SKM-1 treated with dmso at 0.1 percent for 144 hours (cell line): Measurements from ENCODE around the gene MCF2L2.
A peak's percentile ranks its signal among the peaks of the same experiment; 100 is the strongest.
"Not testable (repeated sequence)": the region's sequence is repeated elsewhere in the genome, so short reads cannot be mapped to it uniquely, and the experiment has no call there.

Experiments used
- DNase-seq: peaks from one replicate; lab custom pipeline; 2025; ENCODE audit not compliant: unreplicated experiment; lab: John Stamatoyannopoulos, UW

The MCF2L2 gene

DNA sequence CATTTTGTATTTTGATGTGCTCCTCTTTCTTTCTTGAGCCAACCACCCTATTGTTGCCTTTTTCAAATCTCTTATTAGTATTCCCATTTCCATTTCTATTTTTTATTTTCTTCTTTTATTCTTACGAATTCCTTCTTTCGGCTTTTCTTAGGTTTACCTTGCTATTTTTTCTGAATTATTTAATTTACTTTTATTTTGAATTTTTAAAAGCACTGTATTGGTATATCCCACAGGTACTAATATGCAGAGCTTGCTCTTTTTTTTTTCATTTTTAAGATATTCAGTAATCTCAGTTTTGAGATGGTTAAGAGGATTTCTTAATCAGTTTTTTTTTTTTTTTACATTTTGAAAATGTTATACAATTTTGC, 18.4 kb upstream of the MCF2L2 start:
- DNase-seq, result no peak

DNA sequence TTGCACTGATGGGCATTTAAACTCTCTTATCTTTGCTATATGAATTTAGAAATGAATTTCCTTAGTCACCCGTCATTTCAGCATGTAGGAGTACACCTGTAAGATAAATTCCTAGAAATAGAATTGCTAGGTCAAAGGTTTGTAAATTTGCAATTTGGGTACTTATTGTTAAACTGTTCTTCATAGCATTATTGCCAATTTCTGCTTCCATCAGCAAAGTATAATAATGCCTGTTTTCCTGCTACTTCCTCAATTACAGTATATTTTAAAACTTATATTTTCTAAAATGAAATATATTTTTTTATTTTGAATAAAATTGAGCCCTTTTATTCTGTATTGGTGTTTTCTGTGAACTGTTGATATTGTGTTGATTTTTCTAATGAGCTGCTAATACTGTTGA, 16.3 kb upstream of the MCF2L2 start:
- DNase-seq, result no peak

DNA sequence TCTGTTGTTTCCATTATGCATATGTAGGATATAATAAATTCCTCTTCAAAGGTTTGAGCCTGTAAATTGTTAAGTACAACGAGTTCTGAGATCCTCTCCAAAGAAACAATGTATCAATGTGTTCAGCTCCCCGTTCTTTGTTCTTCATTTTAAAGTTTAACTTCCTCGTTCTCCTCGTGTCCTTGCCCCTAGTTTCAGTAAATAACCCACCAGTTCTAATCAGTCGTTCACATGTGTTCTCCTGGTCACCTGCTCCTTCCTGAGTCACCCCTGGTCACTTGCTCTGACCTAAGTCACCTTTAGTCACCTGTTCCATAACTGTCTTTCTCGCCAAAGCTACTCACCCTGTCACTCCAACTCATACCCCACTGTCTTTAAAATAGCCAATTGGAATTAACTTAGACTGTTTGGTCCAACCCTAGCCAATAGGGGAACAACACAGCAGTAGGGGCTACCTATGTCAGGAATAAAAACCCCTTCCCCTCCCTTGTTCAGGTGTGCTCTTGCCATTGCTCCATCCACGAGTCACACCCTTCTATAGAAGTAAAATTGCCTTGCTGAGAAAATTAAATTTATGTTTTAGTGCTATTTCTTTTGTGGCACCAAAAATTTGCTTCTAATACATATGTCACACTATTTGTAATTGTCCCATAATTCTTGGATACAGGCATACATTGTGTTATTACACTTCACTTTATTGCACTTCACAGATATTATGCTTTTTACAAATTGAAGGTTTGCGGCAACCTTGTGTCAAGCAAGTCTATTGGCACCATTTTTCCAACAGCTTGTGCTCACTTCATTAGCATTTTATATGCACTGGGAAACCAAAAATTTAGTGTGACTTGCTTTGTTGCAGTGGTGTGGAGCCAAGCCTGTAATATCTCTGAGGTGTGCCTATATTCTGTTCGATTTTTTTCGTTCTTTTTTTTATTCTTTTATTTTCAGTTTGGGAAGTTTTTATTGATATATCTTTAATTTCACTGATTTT, 15.3 kb upstream of the MCF2L2 start:
- DNase-seq, result no peak

DNA sequence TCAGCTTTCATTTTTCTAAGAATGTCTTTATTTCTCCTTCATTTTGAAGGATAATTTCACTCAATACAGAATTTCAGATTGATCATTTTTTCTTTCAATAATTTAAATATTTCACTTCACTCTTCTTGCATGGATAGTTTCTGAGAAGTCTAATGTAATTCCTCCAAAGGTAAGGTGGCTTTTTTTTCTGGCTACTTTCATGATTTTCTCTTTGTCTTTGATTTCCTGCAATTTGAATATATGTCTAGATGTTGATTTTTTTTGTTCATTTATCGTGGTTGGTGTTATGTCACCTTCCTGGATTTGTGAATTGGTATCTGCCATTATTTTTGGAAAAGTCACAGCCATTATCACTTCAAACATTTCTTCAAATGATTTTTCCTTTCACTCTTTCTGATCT, 14.6 kb upstream of the MCF2L2 start:
- DNase-seq, result no peak

DNA sequence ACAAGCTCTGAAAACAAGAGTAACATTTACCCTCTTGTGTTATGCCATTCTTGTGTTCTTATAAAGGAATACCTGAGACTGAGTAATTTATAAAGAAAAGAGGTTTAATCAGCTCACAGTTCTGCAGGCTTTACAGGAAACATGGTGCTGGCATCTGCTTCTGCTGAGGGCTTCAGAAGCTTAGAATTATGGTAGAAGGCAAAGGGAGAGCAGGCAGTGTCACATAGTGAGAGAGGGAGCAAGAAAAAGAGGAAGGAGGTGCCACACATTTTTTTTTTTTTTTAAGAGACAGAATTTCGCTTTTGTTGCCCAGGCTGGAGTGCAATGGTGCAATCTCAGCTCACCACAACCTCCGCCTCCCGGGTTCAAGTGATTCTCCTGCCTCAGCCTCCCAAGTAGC, 12.1 kb upstream of the MCF2L2 start:
- DNase-seq, result peak; percentile 25

DNA sequence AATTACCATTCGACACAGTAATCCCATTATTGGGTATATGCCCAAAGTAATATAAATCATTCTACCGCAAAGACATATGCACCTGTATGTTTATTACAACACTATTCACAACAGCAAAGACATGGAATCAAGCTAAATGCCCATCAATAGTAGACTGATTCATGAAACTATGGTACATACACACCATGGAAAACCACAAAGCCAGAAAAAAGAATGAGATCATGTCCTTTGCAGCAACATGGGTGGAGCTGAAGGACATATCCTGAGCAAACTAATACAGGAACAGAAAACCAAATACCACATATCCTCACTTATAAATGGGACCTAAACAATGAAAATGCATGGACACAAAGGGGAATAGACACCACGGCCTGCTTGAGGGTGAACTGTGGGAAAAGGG, 11.1 kb upstream of the MCF2L2 start:
- no peak for DNase-seq

DNA sequence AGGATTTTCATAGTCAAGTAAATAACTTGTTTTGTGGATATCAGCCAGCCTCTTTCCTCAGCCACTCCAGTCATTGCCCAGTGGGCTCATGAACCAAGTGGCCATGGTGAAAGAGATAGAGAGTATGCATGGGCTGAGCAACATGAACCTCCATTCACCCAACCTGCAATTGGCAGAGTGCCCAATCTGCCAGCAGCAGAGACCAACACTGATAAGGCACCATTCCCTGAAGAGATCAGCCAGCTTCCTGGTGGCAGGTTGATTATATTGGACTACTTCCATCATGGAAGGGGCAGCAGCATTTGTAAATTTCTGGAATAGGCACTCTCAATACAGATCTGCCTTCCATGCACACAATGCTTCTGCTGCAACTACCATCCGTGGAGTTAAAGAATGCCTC, 10.3 kb upstream of the MCF2L2 start:
- DNase-seq, result no peak

DNA sequence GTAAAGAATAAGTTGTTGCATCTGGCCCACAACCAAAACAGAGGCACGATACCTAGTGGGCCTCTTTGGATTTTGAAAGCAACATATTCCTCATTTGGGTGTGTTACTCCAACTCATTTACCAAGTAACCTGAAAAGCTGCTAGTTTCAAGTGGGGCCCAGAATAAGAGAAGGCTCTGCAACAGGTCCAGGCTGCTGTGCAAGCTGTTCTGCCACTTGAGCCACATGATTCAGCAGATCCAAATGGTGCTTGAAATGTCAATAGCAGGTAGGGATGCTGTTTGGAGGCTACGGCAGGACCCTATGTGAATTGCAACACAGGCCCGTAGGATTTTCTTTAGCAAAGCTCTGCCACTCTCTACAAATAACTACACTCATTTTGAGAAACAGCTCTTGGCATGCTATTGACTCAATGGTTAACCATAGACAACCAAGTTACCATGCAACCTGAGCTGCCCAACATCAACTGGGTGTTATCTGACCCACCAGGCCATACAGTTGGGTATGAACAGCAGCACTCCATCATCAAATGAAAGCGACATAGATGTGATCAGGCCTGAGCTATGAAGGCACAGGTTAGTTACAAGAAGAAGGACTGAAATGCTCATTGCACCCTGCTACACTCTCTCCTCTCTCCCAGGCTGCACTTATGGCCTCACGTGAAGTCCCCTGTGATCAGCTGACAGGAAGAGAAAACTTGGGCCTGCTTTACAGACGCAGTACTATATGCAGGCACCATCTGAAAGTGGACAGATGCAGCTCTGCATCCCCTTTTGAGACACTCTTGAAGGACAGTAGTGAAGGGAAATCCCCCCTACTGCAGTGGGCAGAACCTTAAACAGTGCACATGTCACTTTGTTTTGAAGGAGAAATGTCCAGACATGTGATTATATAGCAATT, 9.5 kb upstream of the MCF2L2 start:
- DNase-seq, result no peak

DNA sequence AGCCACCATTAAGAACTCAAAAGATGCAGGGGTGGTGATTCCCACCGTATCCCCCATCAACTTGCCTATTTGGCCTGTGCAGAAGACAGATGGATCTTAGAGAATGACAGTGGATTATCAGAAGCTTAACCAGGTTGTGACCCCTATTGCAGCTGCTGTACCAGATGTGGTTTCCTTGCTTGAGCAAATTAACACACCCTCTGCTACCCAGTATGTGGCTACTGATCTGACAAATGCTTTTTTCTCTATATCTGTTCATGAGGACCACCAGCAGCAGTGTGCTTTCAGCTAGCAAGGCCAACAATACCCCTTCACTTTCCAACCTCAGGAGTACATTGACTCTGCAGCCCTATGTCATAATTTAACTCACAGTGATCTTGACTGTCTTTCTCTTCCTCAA, 8.6 kb upstream of the MCF2L2 start:
- DNase-seq, result no peak

DNA sequence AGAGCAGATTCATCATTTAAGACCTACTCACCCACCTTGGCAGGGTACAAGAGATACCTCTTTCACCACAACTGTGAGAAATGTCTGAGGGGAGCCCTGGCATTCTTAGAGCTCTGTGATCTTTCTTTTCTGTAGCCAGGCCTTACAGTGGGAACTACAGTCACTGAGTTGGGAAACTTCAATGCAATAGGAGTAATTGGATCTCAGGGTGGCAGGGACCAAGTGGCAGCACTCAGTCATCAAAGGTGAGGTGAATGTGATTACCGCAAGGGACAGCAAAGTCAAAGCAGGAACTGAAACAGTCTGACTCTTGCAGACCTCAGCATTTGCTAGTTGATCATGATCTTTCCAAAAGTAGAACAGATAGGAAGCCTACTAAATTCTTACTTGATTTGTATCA, 7.2 kb upstream of the MCF2L2 start:
- DNase-seq, result no peak

DNA sequence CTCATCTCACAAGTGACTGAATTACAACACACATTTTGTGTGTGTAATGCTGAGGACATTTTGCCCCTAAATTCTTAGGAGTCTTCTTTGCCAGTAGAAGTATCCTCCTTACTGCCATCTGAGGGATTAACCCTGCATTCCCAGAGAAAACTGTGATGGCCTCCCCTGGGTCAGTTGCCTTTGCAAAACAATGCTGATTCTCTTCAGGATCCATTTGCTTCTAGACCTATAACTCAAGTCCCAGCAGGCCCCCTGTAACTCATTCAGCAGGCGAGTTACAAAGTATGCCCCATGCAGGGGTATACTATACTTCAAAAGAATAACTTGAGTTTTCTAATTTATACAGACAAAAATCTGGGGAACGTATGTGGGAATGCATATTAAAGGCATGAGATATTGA, 6.6 kb upstream of the MCF2L2 start:
- DNase-seq, result no peak

DNA sequence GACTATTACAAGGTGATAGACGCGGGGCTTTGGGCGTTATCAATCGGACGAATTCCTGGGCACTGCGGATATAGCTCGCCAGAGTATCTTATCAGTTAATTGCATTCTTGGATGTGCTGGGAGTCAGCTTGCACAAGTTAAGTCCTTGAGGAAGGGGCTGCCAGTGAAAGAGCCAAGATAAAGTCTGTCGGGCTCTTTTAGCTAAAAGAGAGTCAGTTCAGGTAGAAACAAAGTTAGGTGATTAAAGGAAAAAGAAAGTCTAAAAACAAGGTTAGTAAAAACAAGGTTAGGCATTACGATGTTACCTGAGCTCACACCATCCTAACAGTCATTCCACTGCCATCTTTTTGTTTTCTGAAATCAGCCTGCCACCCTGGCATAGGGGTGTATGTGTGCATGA, 6.1 kb upstream of the MCF2L2 start:
- no peak for DNase-seq

DNA sequence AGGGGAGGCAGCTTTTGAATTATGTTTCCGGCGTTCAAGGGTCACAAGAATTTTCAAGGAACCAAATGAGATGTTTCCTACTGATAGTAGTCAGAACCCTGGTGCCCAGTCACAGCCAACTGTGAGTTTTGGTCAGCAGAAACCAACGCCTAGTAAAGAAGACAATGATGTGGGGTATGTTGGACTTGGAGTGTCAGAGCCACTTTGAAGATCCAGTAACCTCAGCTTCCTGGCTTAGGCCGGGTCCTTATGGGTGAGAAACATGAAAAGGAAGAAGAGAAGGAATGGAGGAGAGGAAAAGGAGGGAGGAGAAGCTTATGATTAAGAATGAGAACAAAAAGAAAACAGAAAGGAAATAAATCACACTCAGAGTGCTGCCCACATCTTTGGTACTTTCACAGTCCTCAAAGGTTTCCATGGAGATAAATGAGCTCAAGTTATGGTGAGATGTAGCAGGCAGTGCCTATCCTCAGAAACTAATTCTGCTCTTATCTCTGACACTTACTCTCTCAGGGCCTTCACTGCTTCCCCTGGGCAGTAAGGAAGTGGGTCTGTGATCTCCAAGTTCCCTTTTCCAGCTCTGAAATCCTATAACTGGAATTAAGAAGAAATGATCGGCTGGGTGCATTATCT, 2.0 kb upstream of the MCF2L2 start:
- DNase-seq, result no peak

DNA sequence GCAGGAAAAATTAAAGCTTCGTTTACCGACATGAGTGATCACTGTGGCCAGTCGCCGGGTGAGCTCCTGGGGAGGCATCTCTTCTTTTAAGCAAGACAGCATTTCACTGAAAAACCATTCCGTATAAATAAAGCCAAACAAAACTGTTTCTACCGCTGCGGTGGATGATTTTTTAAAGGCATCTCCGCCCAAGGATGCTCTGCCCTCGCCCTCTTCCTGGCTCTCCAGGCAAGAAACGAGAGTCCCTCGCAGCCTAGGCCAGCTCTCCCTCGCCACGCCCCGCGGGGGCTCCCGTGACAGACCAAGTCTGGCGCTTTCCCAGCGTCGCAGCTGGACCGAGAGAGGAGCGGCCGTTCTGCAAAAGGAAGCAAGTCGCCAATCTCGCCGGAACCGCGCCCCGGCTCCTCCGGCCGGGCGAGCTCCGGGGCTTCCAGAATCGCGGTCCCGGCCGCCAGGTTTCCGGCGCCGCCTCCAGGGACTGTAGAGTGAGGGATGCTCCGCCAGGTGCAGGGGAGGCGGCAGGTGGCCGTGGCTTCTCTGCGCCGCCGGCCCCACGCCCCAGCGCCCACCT, 458 bp downstream of the MCF2L2 start:
- no peak for DNase-seq

DNA sequence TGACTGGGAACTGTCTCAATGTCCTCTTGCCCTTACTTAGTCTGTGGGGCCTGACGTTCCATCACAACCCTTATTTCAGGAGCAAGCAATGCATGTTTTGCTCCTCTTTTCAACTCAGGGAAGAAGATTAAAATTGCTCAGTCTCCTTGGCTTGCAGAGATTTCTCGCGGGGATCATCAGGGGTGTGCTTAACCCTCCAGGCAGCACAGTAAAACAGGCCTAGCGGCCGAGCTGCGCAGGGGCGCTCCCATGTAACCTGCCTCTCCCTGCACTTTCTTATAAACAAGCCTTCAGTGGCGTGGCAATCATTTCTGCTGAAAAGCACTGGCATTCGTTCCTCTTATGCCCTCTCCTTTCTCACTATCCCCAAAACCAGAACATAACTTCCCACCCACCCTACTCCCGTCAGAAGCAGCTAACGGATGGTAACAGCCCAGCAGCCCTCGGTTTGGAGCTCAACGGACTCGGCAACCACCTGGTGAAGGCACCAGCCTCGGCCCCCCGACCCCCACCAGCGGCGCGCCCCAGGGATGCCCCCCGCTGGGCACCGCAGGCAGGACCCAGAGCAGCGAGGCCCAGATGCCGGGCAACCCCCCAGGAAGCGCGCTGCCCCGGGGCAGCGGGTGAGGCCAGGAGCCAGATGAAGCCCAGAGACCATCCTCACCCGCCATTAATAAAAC, 1.1 kb downstream of the MCF2L2 start:
- no peak for DNase-seq

DNA sequence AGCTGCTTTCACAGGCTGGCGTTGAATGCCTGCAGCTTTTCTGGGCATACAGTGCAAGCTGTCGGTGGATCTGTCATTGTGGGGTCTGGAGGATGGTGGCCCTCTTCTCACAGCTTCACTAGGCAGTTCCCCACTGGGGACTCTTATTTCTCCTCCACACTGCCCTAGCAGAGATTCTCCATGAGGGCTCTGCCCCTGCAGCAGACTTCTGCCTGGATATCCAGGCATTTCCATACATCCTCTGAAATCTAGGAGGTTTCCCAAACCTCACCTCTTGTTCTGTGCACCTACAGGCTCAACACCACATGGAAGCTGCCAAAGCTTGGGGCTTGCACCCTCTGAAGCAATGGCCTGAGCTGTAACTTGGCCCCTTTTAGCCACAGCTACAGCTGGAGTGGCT, 9.6 kb downstream of the MCF2L2 start:
- DNase-seq, result not testable (repeated sequence)

DNA sequence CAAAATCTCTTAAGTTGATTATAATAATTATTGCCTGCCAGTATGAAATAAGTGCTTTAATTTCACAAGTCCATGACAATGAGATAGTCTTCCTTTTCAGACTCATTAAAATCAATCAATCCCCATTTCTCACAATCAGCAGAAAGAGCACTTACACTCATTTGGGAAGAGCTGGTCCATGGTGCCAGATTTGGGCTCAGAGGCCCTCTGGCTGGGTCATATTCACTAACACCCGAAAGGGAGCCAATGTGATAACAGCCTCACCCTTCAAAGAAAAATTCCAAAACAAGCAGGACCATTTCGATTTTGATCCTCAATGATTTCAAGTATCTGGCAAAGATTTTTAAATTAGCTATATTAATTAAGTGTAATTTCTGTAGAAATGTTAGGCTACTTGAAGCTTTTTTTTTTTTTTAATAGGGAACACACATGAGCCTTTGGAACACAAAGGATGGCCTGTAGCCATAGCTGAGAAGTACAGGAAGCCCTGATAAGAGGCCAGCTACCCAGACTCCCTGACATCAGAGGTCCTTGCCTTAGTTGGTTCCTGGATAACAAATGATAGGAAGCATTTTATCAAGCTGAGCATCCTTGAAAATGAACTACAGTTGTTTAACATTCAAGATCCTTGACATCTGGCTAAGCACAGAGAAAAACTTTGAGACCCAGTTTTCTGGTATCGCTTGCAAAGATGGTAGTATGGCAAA, 17.1 kb downstream of the MCF2L2 start:
- no peak for DNase-seq

DNA sequence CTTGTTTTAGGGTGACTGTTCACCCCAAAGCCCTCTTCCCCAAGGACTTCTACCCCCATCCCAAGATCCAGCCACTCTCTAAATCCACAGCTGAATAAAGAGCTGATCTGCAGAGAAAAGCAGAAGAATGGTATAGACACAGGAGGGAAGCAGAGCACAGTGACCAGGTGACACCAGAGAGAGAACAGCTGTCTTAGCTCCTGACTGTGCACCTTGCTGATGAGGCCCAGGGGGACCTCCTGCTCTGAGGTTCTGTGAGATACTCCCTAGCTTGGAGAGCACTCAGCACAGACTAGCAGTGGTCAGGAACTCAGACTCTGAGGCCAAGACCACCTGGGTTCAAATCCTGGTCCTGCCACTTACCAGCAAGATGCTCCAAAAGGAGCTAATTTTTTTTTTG, 17.7 kb downstream of the MCF2L2 start:
- no peak for DNase-seq

DNA sequence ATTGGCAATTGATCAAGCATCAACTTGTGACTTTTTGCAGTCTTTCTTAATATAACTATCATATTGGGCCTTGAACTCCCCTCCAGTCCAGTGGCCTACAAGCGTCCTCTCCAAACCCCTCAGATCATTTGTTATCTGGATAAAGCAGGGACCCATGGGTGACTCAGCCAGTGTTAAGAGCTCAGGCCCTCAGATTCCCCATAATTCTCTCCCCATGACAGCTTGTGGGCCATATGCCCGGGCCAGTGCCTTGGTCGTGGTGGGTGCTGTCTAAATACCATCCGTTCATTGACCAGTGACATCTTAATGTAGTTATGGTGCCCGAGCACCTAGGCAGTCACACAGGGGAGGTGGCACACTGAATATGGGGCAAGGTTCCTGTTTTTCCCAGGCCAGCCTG, 18.1 kb downstream of the MCF2L2 start:
- DNase-seq, result no peak

DNA sequence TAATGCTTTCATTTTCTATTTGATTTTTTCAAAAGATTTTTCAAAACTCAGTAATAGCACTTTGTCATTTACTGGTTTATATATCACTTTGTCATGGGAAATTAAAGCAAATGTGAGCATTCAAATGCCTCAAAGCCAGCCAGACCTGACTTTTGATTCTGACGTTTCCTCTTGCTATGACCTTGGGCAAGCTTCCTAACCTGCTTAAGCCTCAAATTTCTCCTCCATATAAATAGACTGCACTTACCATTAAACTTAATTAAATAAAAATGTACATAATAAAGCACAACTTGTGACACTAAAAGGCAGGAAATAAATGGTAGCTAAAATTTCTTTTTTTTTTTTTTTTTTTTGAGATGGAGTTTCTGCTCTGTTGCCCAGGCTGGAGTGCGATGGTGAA, 19.2 kb downstream of the MCF2L2 start:
- DNase-seq, result no peak
